Right cardiac atrium (tissue), 5 donors: ENCODE results near the gene COMTD1. TPM values are rescaled to one million over a fixed set of nuclear protein-coding genes. Genes with fewer than 3 reads are reported as not detected.

Experiments
- ATAC-seq, 2 donors: fragments of 200-7000 bp; cut with Tn5 transposase; one replicate each; pipeline versions ENCODE4 v1.8.0 to v1.9.1; 2020; ENCODE audit warnings: moderate library complexity in 2 of 2, mild to moderate bottlenecking in 1 of 2
- DNase-seq, 3 donors: peaks; one replicate each; pipeline ENCODE4 v3.0.0-alpha.2; 2020
- H3K27ac ChIP-seq: one replicate; pipeline ENCODE4 v1.5.1; 2013; ENCODE audit warnings: mild to moderate bottlenecking, low read length, control low read depth, moderate library complexity
- H3K27me3 ChIP-seq: one replicate; pipeline ENCODE4 v1.6.1; 2013; ENCODE audit not compliant: control insufficient read depth, insufficient read depth
- H3K4me1 ChIP-seq: one replicate; pipeline ENCODE4 v1.6.1; 2013; ENCODE audit warnings: low read length; ENCODE audit not compliant: control insufficient read depth, insufficient read depth
- H3K4me3 ChIP-seq: one replicate; pipeline ENCODE4 v1.5.1; 2013; ENCODE audit warnings: low read length, control low read depth
- H3K9me3 ChIP-seq: one replicate; pipeline ENCODE4 v1.6.1; 2013; ENCODE audit warnings: low read length; ENCODE audit not compliant: control insufficient read depth
- WGBS: extraction: QIAGEN DNeasy Blood & Tissue Kit; methylation state at CpG from one replicate; pipeline ENCODE4 v1.1.7; 2013; 5-methylcytosine and 5-hydroxymethylcytosine counted together
- intact Hi-C, 4 donors: fragments of 100-400 bp; cut with DNase I; formaldehyde crosslinking; loops; one replicate each; pipeline versions ENCODE4 v1.11.0 to v1.14.0; 2022 to 2023
- long read RNA-seq, 4 donors: library from polyadenylated mRNA; unstranded; transcript quantifications; one replicate each; pipeline ENCODE4 v2.0.0, GENCODE V29; 2020 to 2021
- polyA plus RNA-seq: library from polyadenylated mRNA; stranded (reverse); fragments of 200-250 nt; gene quantifications from one replicate; pipeline ENCODE4 v1.2.3, GENCODE V29; 2013
- total RNA-seq, 4 donors: library from RNA; stranded (reverse); fragmentation: NEBNext Ultra II Directional; extraction: Animal tissue kit (Norgen Biotek cat#: 25700); gene quantifications; one replicate each; pipeline ENCODE4 v1.2.1, GENCODE V29; 2021
- donor health status: healthy with polysubstance abuse.
- donor health status: DM: no; HTN: yes; CAD: no.
- donor health status: DM: no; HTN: no; CAD: no.
- donor health status: DM: no; HTN: yes; CAD: no; lungs with severe emphysema.
- donor health status: DM: yes; HTN: yes; CAD: no.

Gene COMTD1
- 10 to 100 TPM; 17.3 to 24.3 (median 20.0) TPM for total RNA-seq
- 44.1 TPM for polyA plus RNA-seq
- long read RNA-seq, donor 1, transcript COMTD1-204 (5 exons, 796 nt) = minor isoform, 8 of 41 reads
- long read RNA-seq, donor 1, transcript COMTD1-201 (7 exons, 976 nt) = major isoform, 9 of 41 reads
- long read RNA-seq, donor 1, partial matches to known transcripts = 10 of 41 reads
- long read RNA-seq, donor 1, other reads (novel, unspliced or antisense) = 12 of 41 reads
- long read RNA-seq, donor 2, transcript COMTD1-201 (7 exons, 976 nt) = major isoform, 8 of 24 reads
- long read RNA-seq, donor 2, partial matches to known transcripts = 0 of 24 reads
- long read RNA-seq, donor 2, other reads (novel, unspliced or antisense) = 14 of 24 reads
- long read RNA-seq, donor 3, transcript COMTD1-201 (7 exons, 976 nt) = major isoform, 26 of 55 reads
- long read RNA-seq, donor 3, transcript COMTD1-204 (5 exons, 796 nt) = minor isoform, 10 of 55 reads
- long read RNA-seq, donor 3, partial matches to known transcripts = 9 of 55 reads
- long read RNA-seq, donor 3, other reads (novel, unspliced or antisense) = 9 of 55 reads
- long read RNA-seq, donor 4, transcript COMTD1-201 (7 exons, 976 nt) = major isoform, 9 of 21 reads
- long read RNA-seq, donor 4, partial matches to known transcripts = 4 of 21 reads
- long read RNA-seq, donor 4, other reads (novel, unspliced or antisense) = 6 of 21 reads

DNA sequence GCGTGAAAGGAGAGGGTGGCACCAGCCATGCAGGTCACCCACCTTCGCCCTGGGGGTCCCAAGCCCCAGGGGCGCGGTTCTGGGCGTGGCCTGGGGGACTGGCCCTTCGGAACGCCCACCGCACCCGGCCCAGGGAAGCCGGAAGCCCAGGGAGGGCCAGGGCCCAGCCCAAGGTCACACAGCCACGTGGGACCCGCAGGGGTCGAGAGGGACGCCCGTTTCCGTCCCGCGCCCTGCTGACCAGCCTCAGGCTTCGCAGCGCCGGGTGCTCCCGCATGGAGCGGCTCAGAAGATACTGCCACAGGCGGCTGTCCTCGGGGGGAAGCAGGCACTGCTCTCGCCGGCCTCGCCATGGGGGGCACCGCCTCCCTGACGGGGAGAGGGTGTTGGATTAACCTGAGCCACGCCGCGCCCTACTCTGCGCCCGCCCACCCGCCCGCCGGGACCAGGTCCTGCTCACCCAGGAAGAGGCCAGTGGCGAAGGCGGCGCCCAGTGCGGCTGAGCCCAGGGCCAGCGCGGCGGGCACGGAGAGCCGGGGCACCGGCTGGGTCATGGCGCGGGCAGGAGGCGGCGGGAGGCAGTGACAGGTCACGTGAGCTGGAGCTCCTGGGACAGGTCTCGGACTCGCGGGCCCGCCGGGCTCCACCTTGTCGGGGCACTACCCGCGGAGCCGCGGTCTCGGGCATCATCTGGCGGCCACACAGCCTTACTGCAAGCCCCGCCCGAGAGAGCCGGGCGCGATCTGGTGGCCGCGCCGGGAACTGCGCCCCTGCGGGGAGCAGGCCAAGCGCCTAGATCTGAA, at the start of gene COMTD1:
Gene COMTD1 (minus strand): TSS at position 583 of the 803 bp plus-strand sequence. CDS start 29 bp downstream, at position 554.
- peak; percentile 94 to 97 (median 97) for DNase-seq
- intact Hi-C loops = loop anchor here (5.0 to 10.0 kb wide), 5 partner anchors 123 to 993 kb away; partner anchors contain the start of genes KAT6B (in 1 of the 4) and SAMD8 (in 1 of the 4)
- Histone ChIP-seq H3K27ac (peak within 1 kb of the TSS; percentile 61), H3K4me1 (no peaks in the 10 kb centered on the region), H3K9me3 (no peaks in the 10 kb centered on the region), H3K27me3 (no peaks in the 10 kb centered on the region), H3K4me3 (peak within 1 kb of the TSS; percentile 85)
- under 1% methylated on average over 76 of the region's 76 CpGs for WGBS
- peak; percentile 80 to 81 for ATAC-seq

DNA sequence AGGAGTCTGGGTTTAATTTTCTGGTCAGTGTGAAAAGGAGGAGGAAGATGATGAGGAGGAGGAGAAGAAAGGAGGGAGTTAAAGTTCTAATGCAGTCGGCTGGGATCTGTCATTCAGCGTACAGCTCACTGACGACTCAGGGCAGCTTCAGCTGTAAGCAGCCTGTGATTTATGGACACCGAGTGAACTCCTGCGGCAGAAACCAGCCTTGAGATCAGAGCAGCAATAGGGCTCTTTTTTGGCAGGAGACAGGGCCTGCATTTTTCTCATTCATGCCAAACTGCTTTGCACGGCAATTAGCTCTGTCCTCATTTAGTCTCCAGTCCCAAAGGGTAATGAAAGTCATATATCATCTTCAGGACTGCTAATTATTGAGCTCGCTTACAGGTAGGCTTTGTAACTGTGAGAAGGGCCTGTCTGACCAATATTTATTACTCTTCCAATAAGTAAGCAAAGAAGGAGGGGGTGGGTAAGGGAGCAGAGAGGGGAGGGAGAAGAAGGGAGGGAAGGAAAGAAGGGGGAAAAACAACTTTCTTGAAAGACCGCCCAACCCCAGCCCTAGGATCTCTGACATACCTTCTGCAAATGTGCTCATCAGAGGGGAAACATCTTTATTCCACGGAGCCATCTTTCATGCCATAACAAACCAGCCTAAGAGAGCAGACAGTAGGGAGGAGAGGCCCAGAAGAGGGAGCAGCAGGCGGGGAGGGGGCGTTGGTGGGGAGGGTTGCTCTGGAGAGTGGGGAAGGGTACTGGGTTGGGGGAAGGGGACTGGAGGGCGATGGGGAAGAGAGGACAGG, 48.1 kb upstream of the COMTD1 start:
- DNase-seq = peak in 1 of 3 donors; percentile 63
- Histone ChIP-seq H3K27ac (peak overlapping the region; percentile 25), H3K4me3 (peak overlapping the region; percentile 40), H3K4me1 (peaks cover 5% of the 10 kb centered on the region), H3K9me3 (no peaks in the 10 kb centered on the region), H3K27me3 (no peaks in the 10 kb centered on the region)
- intact Hi-C loops = no loop called here
- ATAC-seq = peak; percentile 54 to 69
- WGBS = 42% methylated on average over 12 of the region's 12 CpGs

- DNase-seq = peak in 2 of 3 donors; percentile 75 to 79
- intact Hi-C loops = no loop called here
- peak overlapping the region; percentile 40 for H3K4me3 ChIP-seq
- no peaks in the 10 kb centered on the region for H3K27me3 ChIP-seq
- 16% methylated on average over 14 of the region's 14 CpGs for WGBS
- peak; percentile 78 to 80 for ATAC-seq
- H3K27ac ChIP-seq = peak overlapping the region; percentile 25
- H3K4me1 ChIP-seq = peaks cover 5% of the 10 kb centered on the region
- no peaks in the 10 kb centered on the region for H3K9me3 ChIP-seq
Measured at GRCh38 chr10:75283078-75283670, 47.4 kb upstream of the COMTD1 start.

- Histone ChIP-seq H3K4me3 (no peak overlapping the region), H3K9me3 (no peaks in the 10 kb centered on the region), H3K4me1 (peaks cover 2% of the 10 kb centered on the region), H3K27ac (no peak overlapping the region), H3K27me3 (no peaks in the 10 kb centered on the region)
- no peak for DNase-seq
- no peak for ATAC-seq
- intact Hi-C loops = no loop called here
- WGBS = 79% methylated on average over 2 of the region's 2 CpGs
Measured at GRCh38 chr10:75281974-75282373, 46.2 kb upstream of the COMTD1 start.

DNA sequence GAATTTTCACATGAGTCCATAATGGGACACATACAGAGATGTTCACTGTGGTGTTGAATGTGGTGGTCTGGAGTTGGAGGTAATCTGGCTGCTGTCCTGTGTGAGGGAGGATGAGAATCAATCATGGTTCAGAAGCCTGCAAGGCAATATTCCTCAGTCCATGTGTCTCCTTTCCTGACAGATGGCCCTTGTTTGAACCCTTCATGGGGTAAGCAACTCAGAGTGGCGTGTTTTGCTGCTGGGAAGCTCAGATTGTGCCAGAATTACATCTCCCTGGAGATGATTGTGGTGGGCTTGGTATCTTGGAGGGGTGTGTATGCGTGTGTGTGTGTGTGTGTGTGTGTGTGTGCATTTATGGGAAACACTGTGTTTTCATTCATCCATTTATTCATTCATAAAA, 44.5 kb upstream of the COMTD1 start:
- intact Hi-C loops = no loop called here
- no peaks in the 10 kb centered on the region for H3K27me3 ChIP-seq
- no peaks in the 10 kb centered on the region for H3K9me3 ChIP-seq
- no peak overlapping the region for H3K4me3 ChIP-seq
- ATAC-seq (no peak), DNase-seq (no peak)
- no peak overlapping the region for H3K27ac ChIP-seq
- WGBS = 91% methylated on average over 2 of the region's 2 CpGs
- peaks cover 2% of the 10 kb centered on the region for H3K4me1 ChIP-seq

GRCh38 chr10:75276069-75276872, 40.5 kb upstream of the COMTD1 start:
- H3K4me3 ChIP-seq = peak overlapping the region; percentile 27
- ATAC-seq = peak; percentile 52 to 83
- WGBS = 42% methylated on average over 46 of the region's 46 CpGs
- DNase-seq = peak; percentile 38 to 70 (median 64)
- H3K27me3 ChIP-seq = no peaks in the 10 kb centered on the region
- no peaks in the 10 kb centered on the region for H3K4me1 ChIP-seq
- intact Hi-C loops = no loop called here
- no peaks in the 10 kb centered on the region for H3K9me3 ChIP-seq
- H3K27ac ChIP-seq = no peak overlapping the region

DNA sequence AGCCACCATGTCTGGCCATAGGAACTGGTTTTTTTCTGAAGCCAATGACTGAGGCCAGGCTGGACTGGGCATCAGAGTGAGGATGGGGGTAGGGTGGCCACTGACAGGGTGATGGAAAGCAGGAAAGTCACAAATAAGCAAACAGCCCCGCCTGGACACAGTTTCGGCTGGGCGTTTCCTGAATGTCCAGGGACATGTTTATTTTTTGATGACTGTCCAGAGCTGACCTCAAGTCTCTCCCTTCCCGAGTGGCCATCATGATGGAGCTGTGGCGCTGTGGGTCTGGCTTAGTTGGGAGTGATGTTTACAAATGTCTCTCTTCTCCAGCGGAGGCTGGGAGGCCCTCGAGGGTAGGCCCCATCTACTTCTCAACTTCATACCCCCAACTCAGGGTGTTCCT, 37.1 kb upstream of the COMTD1 start:
- WGBS = 25% methylated on average over 7 of the region's 7 CpGs
- Histone ChIP-seq H3K4me3 (no peak overlapping the region), H3K27ac (no peak overlapping the region), H3K4me1 (no peaks in the 10 kb centered on the region), H3K27me3 (no peaks in the 10 kb centered on the region), H3K9me3 (no peaks in the 10 kb centered on the region)
- intact Hi-C loops = no loop called here
- ATAC-seq = peak; percentile 44 to 52
- peak in 1 of 3 donors; percentile 58 for DNase-seq

GRCh38 chr10:75272094-75272493, 36.3 kb upstream of the COMTD1 start:
- Histone ChIP-seq H3K4me1 (no peaks in the 10 kb centered on the region), H3K4me3 (no peak overlapping the region), H3K27me3 (no peaks in the 10 kb centered on the region), H3K9me3 (no peaks in the 10 kb centered on the region), H3K27ac (no peak overlapping the region)
- 90% methylated on average over 5 of the region's 5 CpGs for WGBS
- intact Hi-C loops = no loop called here
- no peak for ATAC-seq
- DNase-seq = no peak

- no peaks in the 10 kb centered on the region for H3K27me3 ChIP-seq
- H3K4me1 ChIP-seq = no peaks in the 10 kb centered on the region
- 84% methylated on average over 5 of the region's 5 CpGs for WGBS
- no peak overlapping the region for H3K4me3 ChIP-seq
- H3K27ac ChIP-seq = no peak overlapping the region
- no peaks in the 10 kb centered on the region for H3K9me3 ChIP-seq
- ATAC-seq (no peak), DNase-seq (no peak)
- intact Hi-C loops = no loop called here
Measured at GRCh38 chr10:75269605-75270004, 33.8 kb upstream of the COMTD1 start.
